ENCODE results near the gene RFX2.

RFX2 gene

DNA sequence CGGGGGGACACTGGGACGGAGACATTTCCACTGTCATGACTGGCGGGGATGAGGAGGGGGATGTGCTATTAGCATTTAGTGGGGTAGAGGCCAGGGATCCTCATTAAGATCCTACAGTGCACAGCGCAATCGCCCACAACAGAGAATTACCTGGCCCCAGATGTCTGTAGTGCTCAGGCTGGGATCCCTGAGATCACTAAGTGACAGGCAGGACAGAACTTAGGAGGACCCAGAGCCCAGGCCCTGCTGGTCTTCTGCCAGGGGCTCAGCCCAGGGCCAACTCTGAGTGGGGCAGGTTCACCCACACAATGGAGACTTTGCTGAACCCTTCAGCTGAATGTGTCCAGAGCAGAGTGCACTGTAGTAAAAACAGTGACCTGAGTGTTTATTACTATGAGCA is 136.9 kb downstream of the RFX2 start:
- H3K4me1 ChIP-seq, result peaks cover 79 to 88% (median 83%) of the 10 kb centered on the region in 10 experiments
- H3K27ac ChIP-seq, result no peak overlapping the region
- peaks cover 80 to 94% (median 92%) of the 10 kb centered on the region in 11 experiments for H4K20me1 ChIP-seq

DNA sequence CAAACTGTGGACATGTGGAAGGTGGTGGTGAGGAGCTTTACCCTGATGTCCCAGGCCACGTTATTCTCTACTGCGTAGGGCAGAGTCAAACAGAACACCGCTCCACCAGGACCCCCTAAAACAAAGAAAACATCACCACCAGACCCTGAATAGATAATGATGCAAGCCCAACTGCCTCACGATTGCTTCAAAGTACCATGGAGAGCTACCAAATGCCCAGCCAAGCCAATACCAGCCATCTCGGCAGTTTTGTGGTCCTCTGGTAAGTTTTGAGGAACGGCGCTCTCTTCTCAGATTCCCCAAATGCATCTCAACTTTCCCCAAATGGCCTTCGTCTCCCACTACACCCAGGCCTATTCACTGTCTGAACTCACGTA is 138.0 kb downstream of the RFX2 start:
- peaks cover 89 to 98% (median 94%) of the 10 kb centered on the region in 10 experiments for H3K4me1 ChIP-seq
- peak overlapping the region in 9 of 11 experiments; percentile 3 to 99 (median 29); a peak in 16 of 22 replicates for H3K4me2 ChIP-seq

More for the DNA sequence above, 136.9 kb downstream of the RFX2 start:
- peak overlapping the region in 1 of 11 experiments; percentile 19; a peak in 1 of 22 replicates for H3K9ac ChIP-seq
- no peaks in the 10 kb centered on the region for H3K27me3 ChIP-seq
- no peak for TF ChIP-seq Cebpa-rat (IDR thresholded peaks at IDR 0.05)
- H3K4me3 ChIP-seq, result no peak overlapping the region
- peak overlapping the region in 4 of 11 experiments; percentile 11 to 100 (median 58); a peak in 3 of 22 replicates for H3K4me2 ChIP-seq
- peaks cover 26 to 76% (median 56%) of the 10 kb centered on the region in 11 experiments for H3K36me3 ChIP-seq
- no peaks in the 10 kb centered on the region for H3K9me3 ChIP-seq (replicated peaks in 1 of 11)

DNA sequence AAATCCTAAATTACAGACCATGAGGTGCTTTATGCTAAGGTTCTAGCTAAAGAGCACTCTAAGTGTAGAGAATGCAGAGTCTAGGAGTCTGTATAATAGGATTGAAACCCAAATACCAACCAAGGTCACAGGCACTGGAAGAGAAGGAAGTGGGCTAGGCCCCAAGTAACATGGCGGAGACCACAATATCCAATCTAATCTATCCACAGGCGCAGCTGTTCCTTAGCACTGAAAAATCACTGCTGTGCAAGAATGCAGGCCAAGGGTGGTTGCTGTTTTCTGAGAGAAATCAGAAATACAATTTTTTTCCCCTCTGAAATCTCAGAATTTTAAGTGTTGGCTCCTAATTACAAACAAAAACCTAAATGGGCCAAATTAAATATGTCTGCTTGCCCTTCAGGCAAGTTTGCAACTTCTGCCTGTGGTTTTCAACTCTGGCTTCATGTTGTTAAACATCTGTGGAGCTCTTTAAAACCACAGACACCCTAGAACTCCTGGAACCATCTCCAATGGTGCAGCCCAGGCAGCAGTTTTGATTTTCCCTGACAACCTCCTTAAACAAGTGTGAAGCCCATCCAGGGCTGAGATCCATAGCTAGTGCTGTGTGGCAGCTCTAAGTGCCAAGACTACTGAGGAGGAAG is 138.5 kb downstream of the RFX2 start:
- no peak overlapping the region for H3K27ac ChIP-seq
- H3K9ac ChIP-seq, result no peak overlapping the region
- H4K20me1 ChIP-seq, result peaks cover 92 to 100% (median 100%) of the 10 kb centered on the region in 11 experiments
- no peaks in the 10 kb centered on the region for H3K27me3 ChIP-seq
- H3K4me2 ChIP-seq, result peak overlapping the region in 9 of 11 experiments; percentile 3 to 99 (median 29); a peak in 16 of 22 replicates
- no peaks in the 10 kb centered on the region for H3K9me3 ChIP-seq (replicated peaks in 1 of 11)
- peaks cover 28 to 85% (median 58%) of the 10 kb centered on the region in 11 experiments for H3K36me3 ChIP-seq
- no peak overlapping the region for H3K4me3 ChIP-seq
- TF ChIP-seq Cebpa-rat (IDR thresholded peaks at IDR 0.05), result no peak
- peaks cover 91 to 99% (median 95%) of the 10 kb centered on the region in 10 experiments for H3K4me1 ChIP-seq

More for the DNA sequence above, 138.0 kb downstream of the RFX2 start:
- no peaks in the 10 kb centered on the region for H3K9me3 ChIP-seq (replicated peaks in 1 of 11)
- no peak overlapping the region for H3K27ac ChIP-seq
- H3K36me3 ChIP-seq, result peaks cover 26 to 80% (median 56%) of the 10 kb centered on the region in 11 experiments
- H3K27me3 ChIP-seq, result no peaks in the 10 kb centered on the region
- H3K4me3 ChIP-seq, result no peak overlapping the region
- peaks cover 87 to 100% (median 100%) of the 10 kb centered on the region in 11 experiments for H4K20me1 ChIP-seq
- H3K9ac ChIP-seq, result no peak overlapping the region
- no peak for TF ChIP-seq Cebpa-rat (IDR thresholded peaks at IDR 0.05)

DNA sequence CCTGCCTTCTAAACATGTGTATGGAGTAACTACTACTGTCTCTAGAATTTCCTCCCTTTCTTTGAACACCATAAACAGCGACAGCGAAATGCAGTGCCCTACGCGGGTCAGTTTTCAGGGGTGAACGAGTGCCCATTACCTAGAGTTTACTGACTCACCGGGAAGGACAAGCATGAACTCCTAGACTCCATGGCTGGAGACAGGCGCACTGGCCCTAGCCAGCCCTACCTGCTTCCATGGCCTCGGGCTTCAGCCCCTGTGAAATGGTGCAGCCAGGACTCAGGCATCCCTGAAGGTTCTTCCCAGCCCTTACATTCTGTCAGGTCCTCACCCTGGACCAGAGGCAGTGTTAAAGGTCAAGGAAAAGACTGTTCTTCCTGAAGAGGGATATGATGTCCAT is 140.8 kb downstream of the RFX2 start:
- TF ChIP-seq Cebpa-rat (IDR thresholded peaks at IDR 0.05), result no peak
- Histone ChIP-seq H3K36me3 (peaks cover 37 to 86% (median 58%) of the 10 kb centered on the region in 11 experiments), H3K27ac (peak overlapping the region in 8 of 11 experiments; percentile 41 to 65 (median 60); a peak in 11 of 22 replicates), H3K4me1 (peaks cover 71 to 96% (median 93%) of the 10 kb centered on the region in 10 experiments), H3K4me3 (no peak overlapping the region), H3K27me3 (no peaks in the 10 kb centered on the region), H3K9me3 (replicated peaks in 1 of 11) (no peaks in the 10 kb centered on the region), H3K4me2 (peak overlapping the region; percentile 72 to 91 (median 86)), H3K9ac (peak overlapping the region in 10 of 11 experiments; percentile 20 to 66 (median 59); a peak in 14 of 22 replicates), H4K20me1 (peaks cover 94 to 100% (median 98%) of the 10 kb centered on the region in 11 experiments)

DNA sequence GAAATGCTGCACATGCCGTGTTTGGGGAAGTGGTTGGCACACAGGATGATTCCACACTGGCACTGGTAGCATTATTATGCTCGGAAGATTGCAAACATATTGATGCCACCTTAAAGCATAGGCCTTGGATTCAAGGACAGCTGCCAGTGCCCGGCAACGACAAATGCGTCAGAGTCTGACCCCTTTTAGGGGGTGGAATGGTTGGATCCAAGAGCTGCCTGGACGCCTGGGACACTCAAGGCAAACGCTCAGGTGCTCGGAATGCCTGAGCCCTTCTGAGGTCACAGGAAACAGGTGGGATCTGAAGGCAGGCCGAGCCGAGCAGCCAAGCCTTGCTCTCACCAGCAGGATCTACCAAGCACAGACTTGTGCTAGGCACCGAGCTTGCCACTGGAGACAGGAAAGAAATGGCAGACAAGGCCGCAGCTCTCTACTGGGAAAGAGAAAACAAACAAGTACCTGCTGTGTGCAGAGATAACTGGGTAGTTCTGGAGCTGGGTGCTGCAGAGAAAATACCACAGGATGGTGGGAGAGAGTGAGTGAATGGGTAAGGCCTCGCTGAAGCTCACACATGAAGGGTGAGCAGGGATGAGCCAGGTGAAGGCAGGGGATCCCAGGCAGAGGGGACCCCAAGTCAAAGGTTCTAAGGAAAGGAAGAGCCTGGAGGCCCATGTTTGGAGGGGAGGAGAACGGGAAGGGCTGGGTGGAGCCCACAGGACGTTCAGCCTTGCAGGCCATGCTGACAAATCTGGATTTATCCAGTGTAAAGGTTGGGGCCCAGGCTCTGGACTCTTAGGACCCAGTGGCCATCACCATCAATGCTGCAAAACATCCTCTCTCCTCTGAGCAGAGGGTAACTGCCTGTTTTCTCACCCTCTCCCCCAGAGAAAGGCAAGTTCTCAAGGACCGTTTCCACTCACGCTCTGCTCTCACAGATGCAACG is 141.6 kb downstream of the RFX2 start:
- peak overlapping the region; percentile 72 to 91 (median 86) for H3K4me2 ChIP-seq
- no peaks in the 10 kb centered on the region for H3K27me3 ChIP-seq
- H3K9ac ChIP-seq, result peak overlapping the region; percentile 36 to 66 (median 58); a peak in 21 of 22 replicates
- H3K4me3 ChIP-seq, result peak overlapping the region in 8 of 10 experiments; percentile 5 to 32 (median 15); a peak in 6 of 20 replicates
- H4K20me1 ChIP-seq, result peaks cover 92 to 100% (median 98%) of the 10 kb centered on the region in 11 experiments
- peaks cover 72 to 96% (median 94%) of the 10 kb centered on the region in 10 experiments for H3K4me1 ChIP-seq
- H3K27ac ChIP-seq, result peak overlapping the region; percentile 41 to 65 (median 56); a peak in 21 of 22 replicates
- TF ChIP-seq Cebpa-rat (IDR thresholded peaks at IDR 0.05), result 0 out of 22 replicates have a peak, but pooled peaks of 1 of the 11 experiments have one; percentile 10
- H3K36me3 ChIP-seq, result peaks cover 30 to 85% (median 50%) of the 10 kb centered on the region in 11 experiments; a peak in 21 of 22 replicates
- H3K9me3 ChIP-seq (replicated peaks in 1 of 11), result no peaks in the 10 kb centered on the region

DNA sequence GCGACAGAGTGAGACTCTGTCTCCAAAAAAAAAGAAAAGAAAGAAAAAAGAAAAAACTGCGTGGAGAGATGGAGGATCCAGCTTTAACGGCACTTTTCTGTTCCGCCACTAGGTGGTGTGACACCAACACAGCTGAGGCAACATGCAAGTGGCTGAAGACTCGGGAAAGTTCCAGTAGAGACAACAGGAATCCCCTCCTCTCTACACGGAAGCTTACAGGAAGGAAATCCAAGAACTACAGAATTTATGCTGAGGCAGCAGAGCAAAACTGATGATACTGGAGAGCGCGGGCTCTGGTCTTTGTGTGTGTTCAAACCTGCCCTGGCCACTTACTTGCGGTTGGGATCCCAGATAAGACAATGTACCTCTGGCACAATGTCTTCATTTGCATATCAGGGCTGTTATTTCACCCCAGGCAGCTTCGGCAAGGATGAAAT is 142.3 kb downstream of the RFX2 start:
- H3K9ac ChIP-seq, result peak overlapping the region; percentile 36 to 66 (median 58); a peak in 19 of 22 replicates

DNA sequence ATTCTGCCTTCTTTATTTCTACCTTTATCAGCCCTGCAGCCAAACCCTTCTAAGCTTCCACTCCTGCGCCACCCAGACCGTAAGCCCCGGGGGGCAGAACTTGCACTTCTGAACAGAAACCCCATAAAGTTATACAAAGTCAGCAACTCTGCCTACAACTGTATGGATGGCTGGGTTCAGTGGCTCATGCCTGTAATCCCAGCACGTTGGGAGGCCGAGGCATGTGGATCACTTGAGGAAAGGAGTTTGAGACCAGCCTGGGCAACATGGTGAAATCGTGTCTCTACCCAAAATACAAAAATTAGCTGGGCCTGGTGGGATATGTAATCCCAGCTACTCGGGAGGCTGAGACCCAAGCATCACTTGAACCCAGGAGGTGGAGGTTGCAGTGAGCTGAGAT is 142.7 kb downstream of the RFX2 start:
- Histone ChIP-seq H4K20me1 (peaks cover 90 to 100% (median 98%) of the 10 kb centered on the region in 11 experiments), H3K27me3 (no peaks in the 10 kb centered on the region), H3K9me3 (replicated peaks in 1 of 11) (no peaks in the 10 kb centered on the region), H3K27ac (peak overlapping the region in 9 of 11 experiments; percentile 13 to 65 (median 59); a peak in 14 of 22 replicates), H3K9ac (peak overlapping the region; percentile 36 to 64 (median 51); a peak in 18 of 22 replicates), H3K4me2 (peak overlapping the region; percentile 72 to 91 (median 86); a peak in 21 of 22 replicates), H3K4me1 (peaks cover 73 to 96% (median 94%) of the 10 kb centered on the region in 10 experiments), H3K36me3 (peaks cover 23 to 74% (median 40%) of the 10 kb centered on the region in 11 experiments; a peak in 21 of 22 replicates), H3K4me3 (no peak overlapping the region)
- TF ChIP-seq Cebpa-rat (IDR thresholded peaks at IDR 0.05), result no peak

More for the DNA sequence above, 142.3 kb downstream of the RFX2 start:
- peak overlapping the region in 6 of 10 experiments; percentile 5 to 31 (median 10); a peak in 6 of 20 replicates for H3K4me3 ChIP-seq
- H3K27ac ChIP-seq, result peak overlapping the region; percentile 41 to 65 (median 56); a peak in 18 of 22 replicates
- peak overlapping the region; percentile 72 to 91 (median 86) for H3K4me2 ChIP-seq
- H3K9me3 ChIP-seq (replicated peaks in 1 of 11), result no peaks in the 10 kb centered on the region
- no peak; a peak in 1 of 22 replicates for TF ChIP-seq Cebpa-rat (IDR thresholded peaks at IDR 0.05)
- H3K36me3 ChIP-seq, result peaks cover 23 to 78% (median 44%) of the 10 kb centered on the region in 11 experiments; a peak in 21 of 22 replicates
- H3K4me1 ChIP-seq, result peaks cover 73 to 96% (median 94%) of the 10 kb centered on the region in 10 experiments
- peaks cover 92 to 100% (median 98%) of the 10 kb centered on the region in 11 experiments for H4K20me1 ChIP-seq
- H3K27me3 ChIP-seq, result no peaks in the 10 kb centered on the region

DNA sequence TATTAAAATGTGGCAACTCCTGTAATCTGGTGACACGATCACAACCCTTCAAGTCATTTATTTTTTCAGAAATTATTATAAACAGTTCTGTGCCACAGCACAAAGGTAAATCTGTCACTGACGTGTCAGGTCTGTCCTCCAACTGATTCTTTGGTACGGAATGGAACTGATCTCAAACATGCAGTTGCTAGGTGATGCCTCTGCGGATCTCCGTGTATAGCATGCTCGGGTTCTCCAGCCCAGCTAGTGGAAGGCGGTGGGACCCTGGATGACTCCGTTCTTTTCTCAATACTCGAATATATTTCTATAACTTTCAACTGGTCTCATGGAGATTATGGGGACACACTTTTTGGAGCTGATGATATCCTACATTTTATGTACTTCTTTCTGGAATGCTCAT is 143.4 kb downstream of the RFX2 start:
- Histone ChIP-seq H3K4me1 (peaks cover 73 to 96% (median 94%) of the 10 kb centered on the region in 10 experiments), H3K4me2 (peak overlapping the region in 8 of 11 experiments; percentile 2 to 90 (median 82); a peak in 10 of 22 replicates), H3K4me3 (no peak overlapping the region), H3K27me3 (no peaks in the 10 kb centered on the region), H3K9ac (peak overlapping the region in 9 of 11 experiments; percentile 43 to 64 (median 54); a peak in 9 of 22 replicates), H3K27ac (peak overlapping the region in 2 of 11 experiments; percentile 52 to 60; a peak in 1 of 22 replicates), H3K9me3 (replicated peaks in 1 of 11) (no peaks in the 10 kb centered on the region), H3K36me3 (peaks cover 19 to 68% (median 34%) of the 10 kb centered on the region in 11 experiments; a peak in 21 of 22 replicates), H4K20me1 (peaks cover 87 to 100% (median 98%) of the 10 kb centered on the region in 11 experiments)
- no peak for TF ChIP-seq Cebpa-rat (IDR thresholded peaks at IDR 0.05)
